AG04449 (cell line): Measurements from ENCODE around the gene TNFRSF1A.

Experiments
- CTCF ChIA-PET: fragments of 350-600 bp; formaldehyde crosslinking; extraction: SDS; loops from one replicate; lab custom pipeline; 2021; ENCODE audit warnings: antibody characterized with exemption; lab: Yijun Ruan, JAX
- POLR2A ChIA-PET: fragments of 400-600, 350-600 bp; formaldehyde crosslinking; extraction: SDS; loops from one replicate; lab custom pipeline; 2020; ENCODE audit warnings: antibody characterized with exemption, inconsistent platforms; lab: Yijun Ruan, JAX
- DNase-seq: peaks from one replicate; pipeline ENCODE4 v3.0.0-alpha.2; 2010; ENCODE audit warnings: low read depth, low spot score
- H3K4me3 ChIP-seq: 2 replicates; pipeline ENCODE4 v1.5.1; 2011; ENCODE audit warnings: low read depth, mild to moderate bottlenecking, control low read depth, low read length
- TF ChIP-seq, protein P1 (sequence below): IDR thresholded peaks from one replicate; pipeline ENCODE4 v1.5.1; 2011; ENCODE audit warnings: mild to moderate bottlenecking, moderate library complexity, low read length, control low read depth, inconsistent platforms; ENCODE audit not compliant: insufficient read depth; ENCODE audit errors: missing control alignments

TNFRSF1A gene

GRCh38 chr12:6341417-6342139, at the start of gene TNFRSF1A:
TNFRSF1A (minus strand) TSS chr12:6342076; CDS start chr12:6341814, 262 bp downstream.
- ChIA-PET POLR2A (interaction anchor here (0.8 to 2.4 kb wide), 5 partner anchors 9 to 192 kb away, joined by 3 to 8 read pairs (median 4); partner anchors contain the start of genes GAPDH and LTBR), CTCF (interaction anchor here (1.3 kb wide), 1 partner anchor 14 kb away, joined by 3 read pairs; no protein-coding TSS in a partner anchor)
- peak within 1 kb of the TSS; percentile 100 for H3K4me3 ChIP-seq
- TF ChIP-seq, protein P1, sequence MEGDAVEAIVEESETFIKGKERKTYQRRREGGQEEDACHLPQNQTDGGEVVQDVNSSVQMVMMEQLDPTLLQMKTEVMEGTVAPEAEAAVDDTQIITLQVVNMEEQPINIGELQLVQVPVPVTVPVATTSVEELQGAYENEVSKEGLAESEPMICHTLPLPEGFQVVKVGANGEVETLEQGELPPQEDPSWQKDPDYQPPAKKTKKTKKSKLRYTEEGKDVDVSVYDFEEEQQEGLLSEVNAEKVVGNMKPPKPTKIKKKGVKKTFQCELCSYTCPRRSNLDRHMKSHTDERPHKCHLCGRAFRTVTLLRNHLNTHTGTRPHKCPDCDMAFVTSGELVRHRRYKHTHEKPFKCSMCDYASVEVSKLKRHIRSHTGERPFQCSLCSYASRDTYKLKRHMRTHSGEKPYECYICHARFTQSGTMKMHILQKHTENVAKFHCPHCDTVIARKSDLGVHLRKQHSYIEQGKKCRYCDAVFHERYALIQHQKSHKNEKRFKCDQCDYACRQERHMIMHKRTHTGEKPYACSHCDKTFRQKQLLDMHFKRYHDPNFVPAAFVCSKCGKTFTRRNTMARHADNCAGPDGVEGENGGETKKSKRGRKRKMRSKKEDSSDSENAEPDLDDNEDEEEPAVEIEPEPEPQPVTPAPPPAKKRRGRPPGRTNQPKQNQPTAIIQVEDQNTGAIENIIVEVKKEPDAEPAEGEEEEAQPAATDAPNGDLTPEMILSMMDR: no peak
- no peak for DNase-seq

GRCh38 chr12:6391013-6391412, 49.1 kb upstream of the TNFRSF1A start:
- ChIA-PET POLR2A (no interaction called here), CTCF (no interaction called here)
- DNase-seq: no peak
- H3K4me3 ChIP-seq: no peak overlapping the region
- TF ChIP-seq, protein P1: no peak

GRCh38 chr12:6390084-6390799, 48.4 kb upstream of the TNFRSF1A start:
- H3K4me3 ChIP-seq: no peak overlapping the region
- no peak for DNase-seq
- POLR2A ChIA-PET: no interaction called here
- TF ChIP-seq, protein P1: no peak
- CTCF ChIA-PET: no interaction called here

DNA sequence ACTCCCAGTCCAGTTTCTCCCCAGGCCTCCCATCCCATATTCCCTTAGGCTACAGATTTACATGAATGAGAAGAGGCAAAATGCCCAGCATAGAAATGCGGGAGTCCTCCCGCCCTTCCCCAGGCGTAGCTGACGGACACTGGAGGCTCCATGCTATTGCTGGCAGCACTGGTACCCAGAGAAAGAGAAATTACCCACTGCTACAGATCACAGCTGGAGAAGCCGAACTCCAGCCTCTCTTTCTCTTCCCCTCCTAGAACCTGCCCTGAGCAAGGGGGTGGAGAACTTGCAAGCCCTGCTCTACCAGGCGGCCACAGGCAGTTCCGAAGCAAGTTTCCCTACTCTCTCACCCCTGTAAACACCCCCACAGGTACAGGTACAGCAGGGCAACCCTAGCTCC, 45.7 kb upstream of the TNFRSF1A start:
- ChIA-PET POLR2A (no interaction called here), CTCF (no interaction called here)
- no peak overlapping the region for H3K4me3 ChIP-seq
- no peak for DNase-seq
- TF ChIP-seq, protein P1: no peak

- ChIA-PET CTCF (no interaction called here), POLR2A (no interaction called here)
- DNase-seq: no peak
- TF ChIP-seq, protein P1: no peak
- no peak overlapping the region for H3K4me3 ChIP-seq
These were observed 44.6 kb upstream of the TNFRSF1A start for GRCh38 chr12:6386491-6386890.

DNA sequence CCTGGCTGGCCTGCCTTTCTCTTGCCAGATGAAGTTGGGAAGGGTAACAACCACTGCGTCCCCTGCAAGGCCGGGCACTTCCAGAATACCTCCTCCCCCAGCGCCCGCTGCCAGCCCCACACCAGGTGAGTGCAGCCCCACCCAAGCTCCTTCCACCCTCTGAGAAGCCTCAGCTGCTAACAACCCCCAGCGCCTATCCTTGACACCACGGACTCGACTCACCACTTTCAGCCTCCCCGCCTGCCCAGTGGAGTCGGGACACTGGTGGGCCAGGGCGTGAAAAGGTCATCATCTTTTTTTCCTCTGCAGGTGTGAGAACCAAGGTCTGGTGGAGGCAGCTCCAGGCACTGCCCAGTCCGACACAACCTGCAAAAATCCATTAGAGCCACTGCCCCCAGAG, 44.2 kb upstream of the TNFRSF1A start:
- ChIA-PET POLR2A (no interaction called here), CTCF (no interaction called here)
- H3K4me3 ChIP-seq: no peak overlapping the region
- DNase-seq: no peak
- TF ChIP-seq, protein P1: no peak
